SU-DHL-6 (cell line): Measurements from ENCODE around the gene ADAR.

Source experiments
- EZH2phosphoT487 ChIP-seq: fragments of 200-600 bp; sonication (generic), shearing (Covaris generic); conservative IDR thresholded peaks from 2 replicates; pipeline ENCODE4 v1.6.1; 2018; ENCODE audit warnings: mild to moderate bottlenecking, antibody characterized with exemption, low read length, moderate library complexity, mixed read lengths
- TF ChIP-seq, protein P1 (sequence below): fragments of 200-600 bp; sonication (generic); IDR thresholded peaks from one replicate; pipeline ENCODE4 v1.5.1; 2017; ENCODE audit warnings: antibody characterized with exemption, mild to moderate bottlenecking, low read length, moderate library complexity; ENCODE audit not compliant: insufficient read depth, poor library complexity, severe bottlenecking

- TF ChIP-seq, protein P1, sequence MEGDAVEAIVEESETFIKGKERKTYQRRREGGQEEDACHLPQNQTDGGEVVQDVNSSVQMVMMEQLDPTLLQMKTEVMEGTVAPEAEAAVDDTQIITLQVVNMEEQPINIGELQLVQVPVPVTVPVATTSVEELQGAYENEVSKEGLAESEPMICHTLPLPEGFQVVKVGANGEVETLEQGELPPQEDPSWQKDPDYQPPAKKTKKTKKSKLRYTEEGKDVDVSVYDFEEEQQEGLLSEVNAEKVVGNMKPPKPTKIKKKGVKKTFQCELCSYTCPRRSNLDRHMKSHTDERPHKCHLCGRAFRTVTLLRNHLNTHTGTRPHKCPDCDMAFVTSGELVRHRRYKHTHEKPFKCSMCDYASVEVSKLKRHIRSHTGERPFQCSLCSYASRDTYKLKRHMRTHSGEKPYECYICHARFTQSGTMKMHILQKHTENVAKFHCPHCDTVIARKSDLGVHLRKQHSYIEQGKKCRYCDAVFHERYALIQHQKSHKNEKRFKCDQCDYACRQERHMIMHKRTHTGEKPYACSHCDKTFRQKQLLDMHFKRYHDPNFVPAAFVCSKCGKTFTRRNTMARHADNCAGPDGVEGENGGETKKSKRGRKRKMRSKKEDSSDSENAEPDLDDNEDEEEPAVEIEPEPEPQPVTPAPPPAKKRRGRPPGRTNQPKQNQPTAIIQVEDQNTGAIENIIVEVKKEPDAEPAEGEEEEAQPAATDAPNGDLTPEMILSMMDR, result no peak
- no peak for TF ChIP-seq EZH2phosphoT487
These were observed 17.2 kb downstream of the ADAR start for GRCh38 chr1:154590756-154591155.
